Naive thymus-derived CD4-positive, alpha-beta T cell (primary cell): ENCODE results near the gene MTX1. TPM values are rescaled to one million over a fixed set of nuclear protein-coding genes. Genes with fewer than 3 reads are reported as not detected.

Experiments used
- ATAC-seq: fragments of 150-1000 bp; cut with Tn5 transposase; 2 replicates; pipeline ENCODE4 v1.10.0; 2021; ENCODE audit warnings: mild to moderate bottlenecking, moderate library complexity
- CTCF ChIA-PET: fragments of 350-600 bp; sonication (Branson Sonifier 250); formaldehyde crosslinking; loops from one replicate; lab custom pipeline; 2021; ENCODE audit warnings: antibody characterized with exemption; lab: Charles Lee
- POLR2A ChIA-PET: fragments of 350-600 bp; sonication (Branson Sonifier 250); formaldehyde crosslinking; loops from one replicate; lab custom pipeline; 2021; ENCODE audit warnings: antibody characterized with exemption, inconsistent platforms; lab: Charles Lee
- DNase-seq, 9 donors: peaks; one replicate each; pipeline versions ENCODE4 v3.0.0 to v3.0.0-alpha.2; 2020 to 2022; ENCODE audit warnings: mixed read lengths in 1 of 9
- H3K27ac ChIP-seq: one replicate; pipeline ENCODE4 v1.7.0; 2013; ENCODE audit warnings: mild to moderate bottlenecking, low read depth, low read length, moderate library complexity
- H3K27me3 ChIP-seq, 2 donors: one replicate each; pipeline ENCODE4 v1.7.0; 2013; ENCODE audit warnings: low read length in 2 of 2, mild to moderate bottlenecking in 2 of 2, moderate library complexity in 2 of 2; ENCODE audit not compliant: control insufficient read depth in 2 of 2, insufficient read depth in 2 of 2
- H3K36me3 ChIP-seq, 3 experiments: 1 replicate in 2 of 3; 2 replicates in 1 of 3; pipeline ENCODE4 v1.7.0; 2013; ENCODE audit warnings: low read length in 3 of 3, mild to moderate bottlenecking in 3 of 3, moderate library complexity in 1 of 3; ENCODE audit not compliant: insufficient read depth in 3 of 3, control insufficient read depth in 2 of 3
- H3K4me1 ChIP-seq, 2 donors: one replicate each; pipeline ENCODE4 v1.7.0; 2013; ENCODE audit warnings: low read length in 2 of 2, mild to moderate bottlenecking in 2 of 2, moderate library complexity in 1 of 2; ENCODE audit not compliant: control insufficient read depth in 2 of 2, insufficient read depth in 2 of 2
- H3K4me3 ChIP-seq: 2 replicates; pipeline ENCODE4 v1.7.0; 2013; ENCODE audit warnings: mild to moderate bottlenecking, low read length
- H3K9me3 ChIP-seq, 3 experiments: 1 replicate in 2 of 3; 2 replicates in 1 of 3; pipeline ENCODE4 v1.7.0; 2013; ENCODE audit warnings: low read length in 3 of 3; ENCODE audit not compliant: control insufficient read depth in 2 of 3
- H3K27ac Mint-ChIP-seq, 9 donors: one replicate each; pipeline ENCODE4 v1.8.0; 2020 to 2022; ENCODE audit warnings: mixed read lengths in 9 of 9, mild to moderate bottlenecking in 8 of 9, moderate library complexity in 5 of 9, inconsistent platforms in 2 of 9
- H3K27me3 Mint-ChIP-seq, 5 donors: one replicate each; pipeline ENCODE4 v1.8.0; 2021 to 2022; ENCODE audit warnings: mixed read lengths in 5 of 5, mild to moderate bottlenecking in 1 of 5
- H3K36me3 Mint-ChIP-seq, 5 donors: one replicate each; pipeline ENCODE4 v1.8.0; 2020 to 2022; ENCODE audit warnings: mixed read lengths in 5 of 5, mild to moderate bottlenecking in 3 of 5, inconsistent platforms in 1 of 5
- H3K4me1 Mint-ChIP-seq, 7 donors: one replicate each; pipeline ENCODE4 v1.8.0; 2020 to 2022; ENCODE audit warnings: mixed read lengths in 7 of 7, mild to moderate bottlenecking in 3 of 7, inconsistent platforms in 1 of 7
- H3K4me3 Mint-ChIP-seq, 10 donors: one replicate each; pipeline ENCODE4 v1.8.0; 2020 to 2022; ENCODE audit warnings: mild to moderate bottlenecking in 10 of 10, mixed read lengths in 10 of 10, moderate library complexity in 6 of 10, inconsistent platforms in 2 of 10
- H3K9me3 Mint-ChIP-seq, 11 donors: one replicate each; pipeline ENCODE4 v1.8.0; 2020 to 2022; ENCODE audit warnings: mixed read lengths in 11 of 11, mild to moderate bottlenecking in 4 of 11, inconsistent platforms in 1 of 11, moderate library complexity in 1 of 11
- intact Hi-C, 2 donors: fragments of 100-400 bp; cut with micrococcal nuclease; formaldehyde crosslinking; loops; one replicate each; pipeline ENCODE4 v1.15.1; 2023
- polyA plus RNA-seq, 2 donors: library from polyadenylated mRNA; unstranded; fragments of 300-500 nt; fragmentation: Illumina TruSeq; gene quantifications; one replicate each; pipeline ENCODE4 v1.2.3, GENCODE V29; 2021
- total RNA-seq, 6 experiments: library from RNA in 5 of 6; stranded (reverse) in 5 of 6; gene quantifications; 1 replicate in 5 of 6; 2 replicates in 1 of 6; pipeline ENCODE4 v1.2.3 and lab custom pipeline; 2021 to 2026

Gene MTX1
- total and polyA plus RNA-seq, 7 experiments from 2014 or later = 19.5 to 49.9 (median 28.9) TPM

- H3K27ac Mint-ChIP-seq = peak overlapping the region in 6 of 9 donors; percentile 57 to 89 (median 75)
These were observed 12.2 kb upstream of the MTX1 start for GRCh38 chr1:155196103-155196892.

GRCh38 chr1:155196893-155197638 is 11.4 kb upstream of the MTX1 start:
- no peak overlapping the region for H3K27ac ChIP-seq
- Mint-ChIP-seq H3K27me3 (no peaks in the 10 kb centered on the region), H3K9me3 (peaks cover 0 to 2% (median 0%) of the 10 kb centered on the region in 11 donors), H3K4me3 (peak overlapping the region in 2 of 10 donors; percentile 8 to 29), H3K36me3 (peaks cover 0 to 6% (median 0%) of the 10 kb centered on the region in 5 donors), H3K27ac (peak overlapping the region in 3 of 9 donors; percentile 46 to 81 (median 57)), H3K4me1 (peaks cover 8 to 33% (median 26%) of the 10 kb centered on the region in 7 donors)
- no peaks in the 10 kb centered on the region for H3K27me3 ChIP-seq
- peaks cover 11 to 24% of the 10 kb centered on the region in 2 donors for H3K4me1 ChIP-seq
- intact Hi-C loops = no loop called here
- no peak overlapping the region for H3K4me3 ChIP-seq
- POLR2A ChIA-PET = interaction anchor here (1.6 kb wide), 1 partner anchor 11 kb away, joined by 5 read pairs; the partner anchor contains the start of genes MTX1 and THBS3
- no peaks in the 10 kb centered on the region for H3K9me3 ChIP-seq
- no peak for DNase-seq
- no peak for ATAC-seq
- no peaks in the 10 kb centered on the region for H3K36me3 ChIP-seq
- CTCF ChIA-PET = interaction anchor here (1.4 kb wide), 1 partner anchor 11 kb away, joined by 4 read pairs; the partner anchor contains the start of gene THBS3

More at GRCh38 chr1:155196103-155196892, 12.2 kb upstream of the MTX1 start:
- Histone ChIP-seq H3K27ac (no peak overlapping the region), H3K4me1 (peaks cover 11 to 25% of the 10 kb centered on the region in 2 donors), H3K4me3 (no peak overlapping the region), H3K27me3 (no peaks in the 10 kb centered on the region), H3K9me3 (no peaks in the 10 kb centered on the region), H3K36me3 (no peaks in the 10 kb centered on the region)
- intact Hi-C loops = no loop called here
- ChIA-PET POLR2A (interaction anchor here (1.1 to 1.6 kb wide), 2 partner anchors 12 to 45 kb away, joined by 3 to 5 read pairs; partner anchors contain the start of genes MTX1 and THBS3), CTCF (interaction anchor here (1.2 to 1.4 kb wide), 2 partner anchors 11 to 23 kb away, joined by 3 to 4 read pairs; partner anchors contain the start of genes KRTCAP2 and THBS3)
- Mint-ChIP-seq H3K36me3 (peaks cover 0 to 9% (median 0%) of the 10 kb centered on the region in 5 donors), H3K4me1 (peaks cover 8 to 35% (median 28%) of the 10 kb centered on the region in 7 donors), H3K9me3 (peaks cover 0 to 2% (median 0%) of the 10 kb centered on the region in 11 donors), H3K4me3 (peak overlapping the region in 8 of 10 donors; percentile 21 to 80 (median 54)), H3K27me3 (no peaks in the 10 kb centered on the region)
- DNase-seq (no peak), ATAC-seq (no peak)

DNA sequence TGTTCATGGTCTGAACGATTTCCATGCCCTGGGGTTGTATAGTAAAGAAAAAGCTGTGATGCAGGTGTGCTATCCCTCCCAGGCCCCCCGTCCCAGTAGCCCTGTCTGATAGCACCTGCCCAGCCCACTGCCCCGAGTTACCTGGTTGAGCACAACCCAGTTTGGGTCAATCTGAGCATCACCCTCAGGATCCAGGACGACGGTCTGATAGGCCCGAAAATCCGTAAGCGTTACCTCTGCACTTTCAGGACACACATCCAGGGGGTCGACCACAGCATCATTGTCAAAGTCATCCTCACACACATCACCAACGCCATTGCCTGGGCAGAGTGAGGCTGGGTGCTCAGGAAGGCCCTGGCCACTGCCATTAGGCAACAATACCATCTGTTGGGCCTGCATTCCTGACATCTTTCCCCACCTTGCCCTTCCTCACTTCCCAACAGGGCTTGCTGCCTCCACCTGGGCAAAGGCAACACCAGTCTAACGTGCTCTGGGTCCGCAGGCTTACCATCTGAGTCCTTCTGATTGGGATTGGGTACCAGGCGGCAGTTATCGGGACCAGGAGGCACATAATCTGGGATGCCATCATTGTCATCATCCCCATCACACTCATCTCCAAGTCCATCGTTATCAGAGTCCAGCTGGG is 10.5 kb upstream of the MTX1 start:
- no peak overlapping the region for H3K27ac Mint-ChIP-seq
- Histone ChIP-seq H3K27ac (no peak overlapping the region), H3K4me3 (no peak overlapping the region), H3K9me3 (no peaks in the 10 kb centered on the region), H3K36me3 (no peaks in the 10 kb centered on the region), H3K27me3 (no peaks in the 10 kb centered on the region), H3K4me1 (peaks cover 11 to 16% of the 10 kb centered on the region in 2 donors)
- no peak for ATAC-seq
- H3K4me3 Mint-ChIP-seq = no peak overlapping the region
- H3K36me3 Mint-ChIP-seq = peaks cover 0 to 6% (median 0%) of the 10 kb centered on the region in 5 donors
- no peak for DNase-seq
- POLR2A ChIA-PET = no interaction called here
- peaks cover 8 to 25% (median 19%) of the 10 kb centered on the region in 7 donors for H3K4me1 Mint-ChIP-seq
- intact Hi-C loops = no loop called here
- no peaks in the 10 kb centered on the region for H3K27me3 Mint-ChIP-seq
- CTCF ChIA-PET = no interaction called here
- H3K9me3 Mint-ChIP-seq = peaks cover 0 to 2% (median 0%) of the 10 kb centered on the region in 11 donors

DNA sequence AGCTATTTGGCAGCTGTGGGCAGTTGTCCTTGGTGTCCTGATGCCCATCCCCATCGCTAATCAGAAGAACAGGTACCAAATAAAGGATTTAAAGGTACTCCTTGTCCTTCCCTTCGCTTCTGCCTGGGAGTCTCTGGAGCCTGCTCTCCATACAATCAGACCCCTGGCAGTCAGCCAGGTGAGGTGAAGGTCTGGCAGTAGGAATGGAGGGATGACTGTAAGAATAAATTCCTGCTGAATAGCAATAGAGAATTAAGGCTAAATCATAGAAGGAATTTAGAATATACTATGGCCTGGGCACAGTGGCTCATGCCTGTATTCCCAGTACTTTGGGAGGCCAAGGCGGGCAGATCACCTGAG is 10.0 kb upstream of the MTX1 start:
- H3K9me3 ChIP-seq = no peaks in the 10 kb centered on the region
- H3K27me3 ChIP-seq = no peaks in the 10 kb centered on the region
- H3K27ac ChIP-seq = no peak overlapping the region
- H3K4me1 Mint-ChIP-seq = peaks cover 5 to 20% (median 16%) of the 10 kb centered on the region in 7 donors
- H3K4me1 ChIP-seq = peaks cover 11% of the 10 kb centered on the region in 2 donors
- no peak overlapping the region for H3K4me3 Mint-ChIP-seq
- intact Hi-C loops = no loop called here
- DNase-seq = no peak
- no peaks in the 10 kb centered on the region for H3K27me3 Mint-ChIP-seq
- H3K4me3 ChIP-seq = no peak overlapping the region
- no peaks in the 10 kb centered on the region for H3K36me3 ChIP-seq
- H3K9me3 Mint-ChIP-seq = peaks cover 0 to 2% (median 0%) of the 10 kb centered on the region in 11 donors
- no peak for ATAC-seq
- CTCF ChIA-PET = no interaction called here
- H3K27ac Mint-ChIP-seq = no peak overlapping the region
- H3K36me3 Mint-ChIP-seq = peaks cover 0 to 6% (median 0%) of the 10 kb centered on the region in 5 donors
- POLR2A ChIA-PET = interaction anchor here (0.6 kb wide), 1 partner anchor 1133 kb away, joined by 5 read pairs; no protein-coding TSS in a partner anchor

GRCh38 chr1:155199792-155200191 is 8.7 kb upstream of the MTX1 start:
- no peak overlapping the region for H3K27ac ChIP-seq
- H3K4me3 ChIP-seq = no peak overlapping the region
- no peak for DNase-seq
- CTCF ChIA-PET = interaction anchor here (0.6 kb wide), 1 partner anchor 850 kb away, joined by 3 read pairs; no protein-coding TSS in a partner anchor
- no peaks in the 10 kb centered on the region for H3K27me3 ChIP-seq
- no peak for ATAC-seq
- H3K27me3 Mint-ChIP-seq = no peaks in the 10 kb centered on the region
- no peaks in the 10 kb centered on the region for H3K9me3 ChIP-seq
- H3K4me1 Mint-ChIP-seq = peaks cover 0 to 9% (median 5%) of the 10 kb centered on the region in 7 donors
- POLR2A ChIA-PET = interaction anchor here (0.6 kb wide), 1 partner anchor 245 kb away, joined by 3 read pairs; no protein-coding TSS in a partner anchor
- H3K4me1 ChIP-seq = no peaks in the 10 kb centered on the region
- no peak overlapping the region for H3K4me3 Mint-ChIP-seq
- H3K36me3 ChIP-seq = no peaks in the 10 kb centered on the region
- H3K27ac Mint-ChIP-seq = peak overlapping the region in 2 of 9 donors; percentile 48 to 76
- peaks cover 0 to 6% (median 0%) of the 10 kb centered on the region in 5 donors for H3K36me3 Mint-ChIP-seq
- H3K9me3 Mint-ChIP-seq = no peaks in the 10 kb centered on the region
- intact Hi-C loops = no loop called here

- ATAC-seq (no peak), DNase-seq (no peak)
- Histone ChIP-seq H3K36me3 (no peaks in the 10 kb centered on the region), H3K4me3 (no peak overlapping the region), H3K27ac (no peak overlapping the region), H3K4me1 (no peaks in the 10 kb centered on the region), H3K27me3 (no peaks in the 10 kb centered on the region), H3K9me3 (no peaks in the 10 kb centered on the region)
- Mint-ChIP-seq H3K27ac (no peak overlapping the region), H3K4me1 (peaks cover 0 to 4% (median 0%) of the 10 kb centered on the region in 7 donors), H3K27me3 (no peaks in the 10 kb centered on the region), H3K36me3 (peaks cover 0 to 6% (median 0%) of the 10 kb centered on the region in 5 donors), H3K4me3 (no peak overlapping the region), H3K9me3 (no peaks in the 10 kb centered on the region)
- POLR2A ChIA-PET = interaction anchor here (1.2 kb wide), 1 partner anchor 44 kb away, joined by 3 read pairs; no protein-coding TSS in a partner anchor
- intact Hi-C loops = no loop called here
- CTCF ChIA-PET = no interaction called here
These were observed 7.6 kb upstream of the MTX1 start for GRCh38 chr1:155200920-155201319.
